A549 (cell line): Measurements from ENCODE around the gene PBX1. TPM values are rescaled to one million over a fixed set of nuclear protein-coding genes. Genes with fewer than 3 reads are reported as not detected.

Experiments
- ATAC-seq, 2 experiments: fragments of 200-7000 bp in 1 of 2; fragments of >200 bp in 1 of 2; cut with Nextera tagmentation in 1 of 2; cut with Tn5 transposase in 1 of 2; 3 replicates each; pipeline versions ENCODE4 v1.8.0 to v1.9.1; 2018 to 2020; ENCODE audit warnings: mild to moderate bottlenecking in 1 of 2, moderate library complexity in 1 of 2
- CTCF ChIA-PET: fragments of 300-600 bp; sonication (Branson Sonifier 250); formaldehyde crosslinking; extraction: SDS; loops from one replicate; lab custom pipeline; 2021; ENCODE audit warnings: antibody characterized with exemption, inconsistent platforms; lab: Yijun Ruan, JAX
- POLR2A ChIA-PET: fragments of 350-600 bp; formaldehyde crosslinking; extraction: SDS; loops from one replicate; lab custom pipeline; 2021; ENCODE audit warnings: antibody characterized with exemption, inconsistent platforms; lab: Yijun Ruan, JAX
- DNase-seq, 2 experiments: peaks; one replicate each; pipeline versions ENCODE4 v3.0.0 to v3.0.0-alpha.2; 2011 to 2016; ENCODE audit warnings: low read depth in 1 of 2, low spot score in 1 of 2
- FAIRE-seq: peaks from 2 replicates; lab custom pipeline; 2011; peaks lifted over from hg19 to GRCh38; lab: Jason Lieb, UNC
- H3K27ac ChIP-seq, 2 experiments: fragments of >200 bp; sonication (Bioruptor Twin); formaldehyde crosslinking; 3 replicates each; pipeline ENCODE4 v1.5.1; 2016 to 2017
- H3K4me1 ChIP-seq: fragments of >200 bp; sonication (Bioruptor Twin); formaldehyde crosslinking; 3 replicates; pipeline ENCODE4 v1.6.1; 2016
- H3K4me2 ChIP-seq: fragments of >200 bp; sonication (Bioruptor Twin); formaldehyde crosslinking; 3 replicates; pipeline ENCODE4 v1.6.1; 2016
- H3K4me3 ChIP-seq: fragments of >200 bp; sonication (Bioruptor Twin); formaldehyde crosslinking; 3 replicates; pipeline ENCODE4 v1.5.1; 2016
- H3K9me3 ChIP-seq: fragments of >200 bp; sonication (Bioruptor Twin); formaldehyde crosslinking; 3 replicates; pipeline ENCODE4 v1.6.1; 2016
- EHF ChIP-seq: fragments of 250-450 bp; sonication (Bioruptor Pico); IDR thresholded peaks from 2 replicates; pipeline ENCODE4 v1.5.0; 2020; ENCODE audit warnings: mild to moderate bottlenecking
- EP300 ChIP-seq, 2 experiments: fragments of >200 bp; sonication (Bioruptor Twin); formaldehyde crosslinking; IDR thresholded peaks; 2 replicates in 1 of 2; 3 replicates in 1 of 2; pipeline ENCODE4 v1.6.1; 2016 to 2017
- FOSL2 ChIP-seq, 2 experiments: fragments of 450-650 bp in 1 of 2; fragments of >200 bp in 1 of 2; sonication (Bioruptor Twin) in 1 of 2; formaldehyde crosslinking; IDR thresholded peaks; 2 replicates each; pipeline versions ENCODE4 v1.5.0 to v1.6.1; 2016 to 2020; ENCODE audit warnings: mild to moderate bottlenecking in 1 of 2, moderate library complexity in 1 of 2
- HDAC2 ChIP-seq: fragments of 200-600 bp; sonication (generic); IDR thresholded peaks from 2 replicates; pipeline ENCODE4 v1.6.1; 2016
- HOXB5 ChIP-seq: fragments of 250-450 bp; sonication (Bioruptor Pico); IDR thresholded peaks from 2 replicates; pipeline ENCODE4 v1.5.0; 2020; ENCODE audit warnings: mild to moderate bottlenecking, moderate library complexity
- JUNB ChIP-seq: fragments of >200 bp; sonication (Bioruptor Twin); formaldehyde crosslinking; IDR thresholded peaks from 2 replicates; pipeline ENCODE4 v1.6.1; 2016
- MYC ChIP-seq: IDR thresholded peaks from 2 replicates; pipeline ENCODE4 v1.6.1; 2012; ENCODE audit warnings: mild to moderate bottlenecking, inconsistent platforms, low read length, improper control_type of control experiment, borderline replicate concordance
- PBX3 ChIP-seq: IDR thresholded peaks from 2 replicates; pipeline ENCODE4 v1.6.1; 2012
- POLR2A ChIP-seq: IDR thresholded peaks from 2 replicates; pipeline ENCODE4 v1.6.1; 2012; ENCODE audit warnings: mild to moderate bottlenecking, low read length
- RNF2 ChIP-seq: fragments of 200-600 bp; sonication (generic); IDR thresholded peaks from 2 replicates; pipeline ENCODE4 v1.6.1; 2016; ENCODE audit warnings: low read depth, mild to moderate bottlenecking, antibody characterized with exemption, moderate library complexity, borderline replicate concordance
- SMC3 ChIP-seq: fragments of >200 bp; sonication (Bioruptor Twin); formaldehyde crosslinking; IDR thresholded peaks from 3 replicates; pipeline ENCODE4 v1.6.1; 2018; ENCODE audit warnings: inconsistent platforms
- TFCP2L1 ChIP-seq: fragments of 250-450 bp; sonication (Bioruptor Pico); IDR thresholded peaks from 2 replicates; pipeline ENCODE4 v1.5.0; 2021; ENCODE audit warnings: mild to moderate bottlenecking
- ZC3H11A ChIP-seq: fragments of 450-650 bp; IDR thresholded peaks from 2 replicates; pipeline ENCODE4 v1.6.1; 2014; ENCODE audit warnings: antibody characterized with exemption, mild to moderate bottlenecking
- ZSCAN20 ChIP-seq: fragments of 250-450 bp; sonication (Bioruptor Pico); IDR thresholded peaks from 2 replicates; pipeline ENCODE4 v1.8.0; 2022; ENCODE audit warnings: mild to moderate bottlenecking, moderate library complexity
- WGBS: methylation state at CpG from one replicate; pipeline ENCODE4 v1.1.6; 2017; ENCODE audit errors: missing lambda C conversion rate; 5-methylcytosine and 5-hydroxymethylcytosine counted together
- polyA plus RNA-seq, 4 experiments: library from polyadenylated mRNA; depleted of rRNA in 3 of 4; stranded (reverse); fragments of >200 nt; fragmentation: RNase III in 1 of 4; extraction: RNeasy Plus Mini Kit Qiagen cat#74134 plus additional on column Dnase treatment in 1 of 4; gene quantifications; 2 replicates in 3 of 4; 3 replicates in 1 of 4; pipeline ENCODE4 v1.2.3, GENCODE V29; 2011 to 2017
- TF ChIP-seq, protein P1 (sequence below): fragments of >200 bp; sonication (Bioruptor Twin); formaldehyde crosslinking; IDR thresholded peaks from 3 replicates; pipeline ENCODE4 v1.5.1; 2016
- TF ChIP-seq, protein P2 (sequence below): fragments of 450-650 bp; IDR thresholded peaks from 2 replicates; pipeline ENCODE4 v1.6.1; 2014; ENCODE audit warnings: antibody characterized with exemption
- TF ChIP-seq, protein P3 (sequence below): fragments of 150-350 bp; IDR thresholded peaks from 2 replicates; pipeline ENCODE4 v1.6.1; 2014; ENCODE audit warnings: low read depth, mild to moderate bottlenecking, low read length

Gene PBX1
- polyA plus RNA-seq, 2 of the 4 experiments (the other 2 are of a cell fraction), result 47.8 to 61.5 TPM

- TF ChIP-seq TFCP2L1 (CRISPR knock-in tag) (no peak), HDAC2 (no peak)
Observed at GRCh38 chr1:164644268-164644667, 85.3 kb downstream of the PBX1 start (continued).

GRCh38 chr1:164644774-164645644 is 86.0 kb downstream of the PBX1 start:
- H3K4me1 ChIP-seq, result peaks cover 86% of the 10 kb centered on the region
- TF ChIP-seq RNF2, result no peak
- TF ChIP-seq FOSL2 (IDR thresholded peaks at IDR 0.05), result 0 out of 2 replicates have a peak, but pooled peaks have one; percentile 31
- TF ChIP-seq FOSL2 (CRISPR knock-in tag; IDR thresholded peaks at IDR 0.05), result peak; percentile 66
- peak overlapping the region; percentile 68 to 85 for H3K27ac ChIP-seq
- 25% methylated on average over 6 of the region's 6 CpGs for WGBS
- peak overlapping the region; percentile 70 for H3K4me2 ChIP-seq
- DNase-seq (peak in 1 of 2 experiments; percentile 24), FAIRE-seq (no peak), ATAC-seq (peak; percentile 45 to 47; a peak in 4 of 6 replicates)
- H3K4me3 ChIP-seq, result no peak overlapping the region
- ChIA-PET POLR2A (no interaction called here), CTCF (interaction anchor here (1.0 kb wide), 1 partner anchor 18 kb away, joined by 3 read pairs; no protein-coding TSS in a partner anchor)
- H3K9me3 ChIP-seq, result no peaks in the 10 kb centered on the region

DNA sequence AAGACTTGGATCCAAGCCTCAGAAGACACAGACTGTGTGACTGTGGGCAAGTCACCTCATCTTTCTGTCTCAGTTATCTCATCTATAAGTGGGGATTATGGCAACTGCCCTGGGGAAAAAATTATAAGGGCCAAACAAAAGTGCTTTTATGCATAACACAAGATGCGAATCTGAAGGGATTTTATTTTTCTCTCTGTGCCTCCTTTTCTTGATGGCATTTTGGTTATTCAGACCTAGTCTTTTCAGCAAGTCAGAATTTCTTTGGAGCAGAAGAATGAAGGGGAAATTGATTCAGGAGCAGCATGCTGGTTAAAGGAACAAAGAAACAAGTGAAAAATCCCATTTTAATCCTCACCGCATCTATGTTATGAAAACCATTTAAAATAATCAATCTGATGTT is 86.9 kb downstream of the PBX1 start:
- Histone ChIP-seq H3K4me3 (no peak overlapping the region), H3K27ac (peak overlapping the region; percentile 68 to 85; a peak in 5 of 6 replicates), H3K4me2 (no peak overlapping the region), H3K4me1 (peaks cover 91% of the 10 kb centered on the region), H3K9me3 (no peaks in the 10 kb centered on the region)
- FAIRE-seq, result no peak
- CTCF ChIA-PET, result no interaction called here
- TF ChIP-seq POLR2A, result no peak
- TF ChIP-seq MYC, result no peak
- TF ChIP-seq JUNB, result no peak
- TF ChIP-seq, protein P1, sequence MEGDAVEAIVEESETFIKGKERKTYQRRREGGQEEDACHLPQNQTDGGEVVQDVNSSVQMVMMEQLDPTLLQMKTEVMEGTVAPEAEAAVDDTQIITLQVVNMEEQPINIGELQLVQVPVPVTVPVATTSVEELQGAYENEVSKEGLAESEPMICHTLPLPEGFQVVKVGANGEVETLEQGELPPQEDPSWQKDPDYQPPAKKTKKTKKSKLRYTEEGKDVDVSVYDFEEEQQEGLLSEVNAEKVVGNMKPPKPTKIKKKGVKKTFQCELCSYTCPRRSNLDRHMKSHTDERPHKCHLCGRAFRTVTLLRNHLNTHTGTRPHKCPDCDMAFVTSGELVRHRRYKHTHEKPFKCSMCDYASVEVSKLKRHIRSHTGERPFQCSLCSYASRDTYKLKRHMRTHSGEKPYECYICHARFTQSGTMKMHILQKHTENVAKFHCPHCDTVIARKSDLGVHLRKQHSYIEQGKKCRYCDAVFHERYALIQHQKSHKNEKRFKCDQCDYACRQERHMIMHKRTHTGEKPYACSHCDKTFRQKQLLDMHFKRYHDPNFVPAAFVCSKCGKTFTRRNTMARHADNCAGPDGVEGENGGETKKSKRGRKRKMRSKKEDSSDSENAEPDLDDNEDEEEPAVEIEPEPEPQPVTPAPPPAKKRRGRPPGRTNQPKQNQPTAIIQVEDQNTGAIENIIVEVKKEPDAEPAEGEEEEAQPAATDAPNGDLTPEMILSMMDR, result no peak
- no peak for TF ChIP-seq EHF (CRISPR knock-in tag)
- TF ChIP-seq, protein P2, sequence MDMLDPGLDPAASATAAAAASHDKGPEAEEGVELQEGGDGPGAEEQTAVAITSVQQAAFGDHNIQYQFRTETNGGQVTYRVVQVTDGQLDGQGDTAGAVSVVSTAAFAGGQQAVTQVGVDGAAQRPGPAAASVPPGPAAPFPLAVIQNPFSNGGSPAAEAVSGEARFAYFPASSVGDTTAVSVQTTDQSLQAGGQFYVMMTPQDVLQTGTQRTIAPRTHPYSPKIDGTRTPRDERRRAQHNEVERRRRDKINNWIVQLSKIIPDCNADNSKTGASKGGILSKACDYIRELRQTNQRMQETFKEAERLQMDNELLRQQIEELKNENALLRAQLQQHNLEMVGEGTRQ, result no peak
- no peak for TF ChIP-seq HOXB5 (CRISPR knock-in tag)
- TF ChIP-seq SMC3, result no peak
- no peak for TF ChIP-seq PBX3
- TF ChIP-seq, protein P3, sequence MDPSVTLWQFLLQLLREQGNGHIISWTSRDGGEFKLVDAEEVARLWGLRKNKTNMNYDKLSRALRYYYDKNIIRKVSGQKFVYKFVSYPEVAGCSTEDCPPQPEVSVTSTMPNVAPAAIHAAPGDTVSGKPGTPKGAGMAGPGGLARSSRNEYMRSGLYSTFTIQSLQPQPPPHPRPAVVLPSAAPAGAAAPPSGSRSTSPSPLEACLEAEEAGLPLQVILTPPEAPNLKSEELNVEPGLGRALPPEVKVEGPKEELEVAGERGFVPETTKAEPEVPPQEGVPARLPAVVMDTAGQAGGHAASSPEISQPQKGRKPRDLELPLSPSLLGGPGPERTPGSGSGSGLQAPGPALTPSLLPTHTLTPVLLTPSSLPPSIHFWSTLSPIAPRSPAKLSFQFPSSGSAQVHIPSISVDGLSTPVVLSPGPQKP, result no peak
- no peak for TF ChIP-seq FOSL2 (IDR thresholded peaks at IDR 0.05)
- no peak for TF ChIP-seq FOSL2 (CRISPR knock-in tag; IDR thresholded peaks at IDR 0.05)
- no peak for ATAC-seq
- WGBS, result 89% methylated on average over 2 of the region's 2 CpGs
- no peak for DNase-seq
- POLR2A ChIA-PET, result no interaction called here

- DNase-seq (no peak), FAIRE-seq (no peak), ATAC-seq (no peak)
- peaks cover 94% of the 10 kb centered on the region for H3K4me1 ChIP-seq
- H3K4me2 ChIP-seq, result peak overlapping the region; percentile 34; the same call in 2 of the 3 replicates
- H3K27ac ChIP-seq, result peak overlapping the region; percentile 72 to 85
- WGBS, result 61% methylated on average over 6 of the region's 6 CpGs
- ChIA-PET POLR2A (no interaction called here), CTCF (interaction anchor here (0.7 to 0.9 kb wide), 2 partner anchors 22 to 227 kb away, joined by 3 read pairs; no protein-coding TSS in a partner anchor)
- H3K9me3 ChIP-seq, result no peaks in the 10 kb centered on the region
- no peak overlapping the region for H3K4me3 ChIP-seq
- TF ChIP-seq ZC3H11A, result no peak
- no peak for TF ChIP-seq EP300 (IDR thresholded peaks at IDR 0.05)
- no peak for TF ChIP-seq EHF (CRISPR knock-in tag)
- TF ChIP-seq, protein P1, result no peak
- TF ChIP-seq, protein P2, result no peak
- TF ChIP-seq ZSCAN20 (CRISPR knock-in tag), result no peak
Observed at GRCh38 chr1:164647211-164647610, 88.2 kb downstream of the PBX1 start.
